Kidney glomerular epithelial cell (primary cell): ENCODE results near the gene CREM.
"Not testable (repeated sequence)": the region's sequence is repeated elsewhere in the genome, so short reads cannot be mapped to it uniquely, and the experiment has no call there.

ENCODE experiments used
- DNase-seq: peaks from one replicate; lab custom pipeline; 2025; lab: John Stamatoyannopoulos, UW

Gene CREM

DNA sequence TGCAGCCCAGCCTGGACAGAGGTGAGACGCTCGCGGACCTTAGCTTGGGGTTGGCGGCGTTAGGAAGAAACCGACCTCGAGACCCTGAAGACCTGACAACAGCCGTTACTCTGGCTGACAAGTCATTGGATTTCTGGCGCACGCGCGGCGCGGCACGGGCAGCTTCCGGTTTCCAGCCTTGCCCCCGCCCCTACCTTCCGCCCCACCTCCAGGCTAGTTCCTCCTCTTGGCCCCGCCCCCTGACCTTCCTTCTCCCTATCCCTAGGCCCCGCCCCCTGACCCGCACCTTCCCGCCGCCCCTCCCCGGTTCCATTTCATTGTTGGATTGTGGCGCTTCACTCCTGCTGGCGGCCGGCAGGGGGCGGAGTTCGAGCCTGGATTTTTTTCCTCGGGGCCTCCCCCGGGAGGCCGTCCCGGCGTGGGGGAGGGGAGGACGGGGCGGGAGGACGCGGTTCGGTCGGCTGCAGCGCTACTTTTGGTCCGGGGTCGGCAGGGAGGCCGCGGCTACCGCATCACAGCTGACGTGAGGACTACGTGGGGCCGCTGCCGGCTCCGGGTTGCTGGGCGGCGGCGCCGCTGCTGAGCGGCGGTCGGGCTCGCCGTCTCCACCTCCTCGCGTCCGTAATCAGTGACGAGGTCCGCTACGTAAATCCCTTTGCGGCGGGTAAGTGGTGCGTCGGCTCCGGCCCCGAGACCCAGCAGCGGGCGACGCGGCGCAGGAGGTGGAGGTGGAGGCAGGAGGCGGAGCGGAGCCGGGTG, at the start of gene CREM:
CREM (plus strand) TSS at position 317 of the 759 bp plus-strand sequence. CDS start 10,990 bp downstream, outside the sequence.
- DNase-seq, result peak; percentile 97

GRCh38 chr10:35079265-35079664, 47.4 kb upstream of the CREM start:
- DNase-seq, result no peak

- DNase-seq, result peak; percentile 46
Observed at GRCh38 chr10:35079763-35080162, 46.9 kb upstream of the CREM start.

GRCh38 chr10:35080261-35080660, 46.4 kb upstream of the CREM start:
- not testable (repeated sequence) for DNase-seq

DNA sequence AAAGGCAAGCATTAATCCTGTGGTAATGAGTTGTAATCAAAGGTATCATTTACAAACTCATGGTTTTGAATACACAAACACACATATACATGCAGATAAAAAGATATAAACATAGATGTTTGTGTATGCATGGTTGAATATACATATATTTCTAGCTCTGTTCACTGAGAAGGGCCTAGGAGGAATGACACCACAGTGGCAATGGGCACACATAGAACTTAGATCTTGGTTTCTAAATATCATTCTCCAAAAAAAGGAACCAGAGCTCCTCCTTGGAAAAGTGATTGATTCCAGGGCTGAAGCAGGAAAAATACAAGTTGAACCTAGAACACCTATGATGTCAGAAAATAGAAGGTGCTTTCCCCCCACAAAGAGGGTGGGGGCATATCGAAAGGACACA, 43.4 kb upstream of the CREM start:
- no peak for DNase-seq

DNA sequence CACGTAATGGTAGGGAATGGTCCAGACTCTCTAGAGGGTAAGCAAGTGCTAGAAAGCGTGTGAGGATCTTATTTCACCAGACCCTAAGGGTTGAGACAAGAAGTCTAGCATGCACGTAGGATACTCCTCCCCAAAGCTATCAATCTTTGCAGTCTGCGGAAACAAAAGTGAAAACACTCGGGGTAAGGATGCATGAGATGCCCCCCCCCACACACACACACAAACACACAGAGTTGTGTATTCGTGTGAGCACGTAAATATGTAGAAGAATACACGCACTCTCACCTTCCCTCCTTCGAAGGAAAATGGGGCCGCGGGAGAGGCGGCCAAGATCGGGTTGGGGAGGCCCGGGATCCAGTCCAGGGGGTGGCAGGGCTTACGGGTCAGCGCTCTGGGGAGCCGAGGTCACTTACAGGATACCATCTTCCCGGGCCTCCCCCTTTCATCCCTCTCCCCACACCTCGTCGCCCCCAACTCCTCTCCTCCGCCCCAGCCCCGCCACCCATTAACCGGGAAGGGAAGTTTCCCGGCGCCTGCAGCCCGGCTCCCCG, 37.0 kb upstream of the CREM start:
- DNase-seq, result no peak

GRCh38 chr10:35090162-35090954, 36.3 kb upstream of the CREM start, which contains the start of gene CUL2:
TSS of gene CUL2 (minus strand) at chr10:35090341. CDS start at chr10:35071317, 19,024 bp downstream.
- DNase-seq, result peak; percentile 86

GRCh38 chr10:35091994-35092790, 34.5 kb upstream of the CREM start:
- DNase-seq, result no peak

DNA sequence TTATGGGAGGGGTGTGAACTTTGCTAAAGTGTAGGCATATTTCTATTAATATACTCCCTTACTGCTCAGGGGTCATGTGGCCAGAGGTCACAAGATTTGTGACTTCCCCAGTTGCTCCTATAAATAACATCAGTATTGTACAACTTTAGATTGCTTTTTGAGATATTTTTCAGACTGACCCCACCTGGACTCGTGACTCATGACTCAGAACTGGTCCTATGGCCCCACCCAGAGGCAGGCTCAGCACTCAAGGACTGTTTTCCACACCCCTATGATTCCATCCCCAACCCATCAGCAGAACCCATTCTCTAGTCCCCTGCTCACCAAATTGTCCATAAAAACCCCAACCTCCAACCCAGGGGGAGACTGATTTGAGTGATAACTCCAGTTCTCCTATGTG, 33.8 kb upstream of the CREM start:
- no peak for DNase-seq

DNA sequence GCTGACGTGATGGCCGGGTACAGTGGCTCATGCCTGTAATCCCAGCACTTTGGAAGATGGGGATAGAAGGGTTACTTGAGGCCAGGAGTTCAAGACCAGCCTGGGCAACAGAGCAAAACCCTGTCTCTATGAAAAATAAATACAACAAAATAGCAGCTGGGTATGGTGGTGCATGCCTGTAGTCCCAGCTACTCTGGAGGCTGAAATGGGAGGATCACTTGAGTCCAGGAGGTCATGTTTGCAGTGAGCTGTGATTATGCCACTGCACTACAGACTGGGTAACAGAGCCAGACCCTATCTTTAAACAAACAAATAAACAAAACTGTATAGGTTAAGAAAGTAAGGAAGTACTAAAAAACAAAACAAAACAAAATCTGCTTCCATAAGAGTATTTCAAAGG, 30.3 kb upstream of the CREM start:
- DNase-seq, result no peak

GRCh38 chr10:35097510-35097909, 29.1 kb upstream of the CREM start:
- DNase-seq, result no peak

GRCh38 chr10:35103882-35104281, 22.8 kb upstream of the CREM start:
- no peak for DNase-seq

- DNase-seq, result no peak
Observed at GRCh38 chr10:35112571-35112970, 14.1 kb upstream of the CREM start.

GRCh38 chr10:35119378-35119777, 7.3 kb upstream of the CREM start:
- DNase-seq, result no peak

- DNase-seq, result no peak
Observed at GRCh38 chr10:35124540-35124939, 2.1 kb upstream of the CREM start.

- no peak for DNase-seq
Observed at GRCh38 chr10:35126062-35126529, 550 bp upstream of the CREM start.

DNA sequence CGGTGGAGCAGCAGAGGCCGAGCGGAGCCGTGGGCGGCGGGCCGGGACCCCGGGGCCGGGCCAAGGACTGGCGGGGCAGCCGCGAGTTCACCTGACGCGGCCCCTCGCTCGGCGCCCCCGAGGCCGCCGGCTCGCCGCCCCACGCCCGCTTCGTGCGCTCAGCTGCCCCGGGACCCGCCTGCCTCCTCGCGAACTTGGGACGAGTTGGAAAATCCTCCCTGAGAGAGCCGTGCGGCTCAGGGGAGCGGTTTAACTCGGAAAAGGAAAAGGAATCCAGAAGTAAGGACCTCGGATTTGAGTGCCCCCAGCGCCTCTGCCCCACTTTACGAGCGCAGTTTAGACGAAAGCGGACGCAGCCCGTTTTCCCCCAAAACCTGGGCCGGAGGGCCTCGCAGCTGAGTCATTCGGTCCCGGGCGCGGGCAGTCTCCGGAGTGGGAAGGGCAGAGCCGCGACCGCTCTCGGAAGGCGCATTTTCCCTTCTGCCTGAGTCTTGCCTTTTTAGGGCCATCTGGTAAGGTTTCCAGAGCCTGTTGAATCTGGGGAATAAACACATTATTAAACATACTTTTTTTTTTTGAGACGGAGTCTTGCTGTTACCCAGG, 744 bp downstream of the CREM start:
- DNase-seq, result peak; percentile 39

- DNase-seq, result no peak
Observed at GRCh38 chr10:35129185-35129674, 2.6 kb downstream of the CREM start.

GRCh38 chr10:35130663-35131062, 4.0 kb downstream of the CREM start:
- DNase-seq, result no peak

DNA sequence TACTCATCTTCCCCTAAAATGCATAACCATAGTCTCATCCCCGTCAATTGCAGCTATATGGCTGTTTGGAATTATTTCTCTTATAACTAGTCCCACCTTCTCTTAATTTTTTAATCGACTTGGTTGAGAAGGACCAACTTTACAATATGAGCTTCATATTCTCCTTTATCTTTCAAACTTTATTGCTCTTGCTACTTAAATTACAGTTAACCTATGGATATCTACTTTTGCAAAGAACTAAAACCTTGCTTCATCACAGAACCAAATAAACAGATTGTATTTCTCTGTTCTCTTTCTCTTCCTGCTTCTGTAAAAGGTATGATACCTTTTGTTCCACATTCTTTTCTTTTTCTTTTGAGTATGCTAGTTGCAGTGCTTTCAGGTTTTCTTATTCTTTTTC, 6.1 kb downstream of the CREM start:
- no peak for DNase-seq

DNA sequence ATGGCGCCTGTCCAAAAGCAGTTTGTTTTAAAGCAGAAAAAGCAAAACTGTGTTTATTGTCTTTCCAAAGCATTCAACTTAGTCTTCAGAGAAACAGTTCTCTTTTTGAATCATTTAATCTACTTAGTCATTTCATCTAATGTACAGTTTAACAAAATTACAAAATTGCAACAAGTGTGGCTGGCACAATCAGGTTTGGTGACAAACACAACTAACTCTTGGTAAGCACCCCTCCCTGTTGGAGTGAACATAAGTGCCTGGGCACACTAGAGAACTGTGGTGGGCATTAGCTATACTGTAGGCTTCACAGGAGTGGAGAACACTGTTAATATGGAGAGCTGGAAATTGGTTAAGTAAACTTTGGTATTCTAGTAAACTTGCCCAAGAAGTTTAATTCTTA, 6.9 kb downstream of the CREM start:
- DNase-seq, result no peak
